HepG2 (cell line): ENCODE measurements around the gene TMEM107. TPM values are rescaled to one million over a fixed set of nuclear protein-coding genes. Genes with fewer than 3 reads are reported as not detected.

Experiments
- ATF2 ChIP-seq: sonication (generic); formaldehyde crosslinking; IDR thresholded peaks from 2 replicates; pipeline ENCODE4 v1.4.0; 2020; ENCODE audit warnings: missing genetic modification reagents
- BCL6 ChIP-seq: IDR thresholded peaks from 2 replicates; pipeline ENCODE4 v1.6.1; 2016; ENCODE audit warnings: missing genetic modification reagents, missing compliant biosample characterization
- CBX5 ChIP-seq: sonication (generic); formaldehyde crosslinking; IDR thresholded peaks from 2 replicates; pipeline ENCODE4 v1.4.0; 2020; ENCODE audit warnings: missing genetic modification reagents, borderline replicate concordance
- CENPT ChIP-seq: sonication (generic); formaldehyde crosslinking; IDR thresholded peaks from 2 replicates; pipeline ENCODE4 v1.8.0; 2022; ENCODE audit warnings: low read depth, mild to moderate bottlenecking, moderate library complexity, missing genetic modification reagents
- FOXO4 ChIP-seq: sonication (generic); formaldehyde crosslinking; conservative IDR thresholded peaks from 2 replicates; pipeline ENCODE4 v1.8.1; 2023; ENCODE audit warnings: missing genetic modification reagents
- HNRNPH1 ChIP-seq: fragments of 200-400 bp; formaldehyde crosslinking; optimal IDR thresholded peaks from 2 replicates; pipeline ENCODE3; 2017; ENCODE audit warnings: mild to moderate bottlenecking, low read depth, low read length
- KDM5A ChIP-seq: fragments of 200-600 bp; sonication (generic); IDR thresholded peaks from 2 replicates; pipeline ENCODE4 v1.7.0; 2018; ENCODE audit warnings: antibody characterized with exemption, mild to moderate bottlenecking, low read length, borderline replicate concordance
- MED8 ChIP-seq: sonication (generic); formaldehyde crosslinking; IDR thresholded peaks from 2 replicates; pipeline ENCODE4 v1.8.1; 2023; ENCODE audit warnings: mild to moderate bottlenecking, missing genetic modification reagents; ENCODE audit not compliant: insufficient replicate concordance
- MZF1 ChIP-seq: sonication (generic); formaldehyde crosslinking; IDR thresholded peaks from 2 replicates; pipeline ENCODE4 v1.8.1; 2023; ENCODE audit warnings: mild to moderate bottlenecking, missing genetic modification reagents, borderline replicate concordance
- NFATC3 ChIP-seq: sonication (generic); formaldehyde crosslinking; IDR thresholded peaks from 2 replicates; pipeline ENCODE4 v1.5.1; 2020; ENCODE audit warnings: mild to moderate bottlenecking, missing genetic modification reagents
- NFYB ChIP-seq: sonication (generic); formaldehyde crosslinking; IDR thresholded peaks from 2 replicates; pipeline ENCODE4 v1.4.0; 2020; ENCODE audit warnings: missing genetic modification reagents
- RNF2 ChIP-seq: fragments of 450-650 bp; conservative IDR thresholded peaks from 2 replicates; pipeline ENCODE4 v1.6.1; 2016; ENCODE audit warnings: low read depth
- SMARCC2 ChIP-seq: fragments of 450-650 bp; IDR thresholded peaks from 2 replicates; pipeline ENCODE4 v1.6.1; 2017; ENCODE audit warnings: antibody characterized with exemption, mild to moderate bottlenecking
- SRSF1 ChIP-seq: fragments of 200-400 bp; formaldehyde crosslinking; optimal IDR thresholded peaks from 2 replicates; pipeline ENCODE3; 2017; ENCODE audit warnings: mild to moderate bottlenecking, low read depth, low read length, moderate library complexity
- STAT6 ChIP-seq: sonication (generic); formaldehyde crosslinking; IDR thresholded peaks from 2 replicates; pipeline ENCODE4 v1.4.0; 2020; ENCODE audit warnings: missing genetic modification reagents, mild to moderate bottlenecking, borderline replicate concordance
- ZBTB44 ChIP-seq: sonication (generic); formaldehyde crosslinking; IDR thresholded peaks from 2 replicates; pipeline ENCODE4 v1.4.0; 2020; ENCODE audit warnings: missing genetic modification reagents
- ZFP41 ChIP-seq: sonication (generic); formaldehyde crosslinking; IDR thresholded peaks from 2 replicates; pipeline ENCODE4 v1.4.0; 2020; ENCODE audit warnings: mild to moderate bottlenecking, missing genetic modification reagents, borderline replicate concordance
- ZNF180 ChIP-seq: sonication (generic); formaldehyde crosslinking; IDR thresholded peaks from 2 replicates; pipeline ENCODE4 v1.4.0; 2020; ENCODE audit warnings: low read depth, missing genetic modification reagents, borderline replicate concordance
- ZNF331 ChIP-seq: sonication (generic); formaldehyde crosslinking; IDR thresholded peaks from 2 replicates; pipeline ENCODE4 v1.4.0; 2020; ENCODE audit warnings: missing genetic modification reagents
- ZNF644 ChIP-seq: IDR thresholded peaks from 2 replicates; pipeline ENCODE4 v1.6.1; 2016; ENCODE audit warnings: low read depth
- ZNF777 ChIP-seq: sonication (generic); formaldehyde crosslinking; IDR thresholded peaks from 2 replicates; pipeline ENCODE4 v1.4.0; 2020; ENCODE audit warnings: missing genetic modification reagents
- ZNF782 ChIP-seq: sonication (generic); formaldehyde crosslinking; IDR thresholded peaks from 2 replicates; pipeline ENCODE4 v1.4.0; 2020; ENCODE audit warnings: missing genetic modification reagents, mild to moderate bottlenecking, borderline replicate concordance
- ZNF841 ChIP-seq: sonication (generic); formaldehyde crosslinking; IDR thresholded peaks from 2 replicates; pipeline ENCODE4 v1.8.1; 2023; ENCODE audit warnings: missing genetic modification reagents, borderline replicate concordance
- polyA plus RNA-seq, 8 experiments: library from polyadenylated mRNA; depleted of rRNA in 3 of 8; stranded (reverse) in 7 of 8; unstranded in 1 of 8; fragments of >200 nt; fragmentation: Illumina TruSeq in 4 of 8; extraction: Trizol in 4 of 8; gene quantifications; 2 replicates each; pipeline versions ENCODE4 v1.2.1 to v1.2.3, GENCODE V29; 2011 to 2016; ENCODE audit warnings: low read depth in 4 of 8, missing spikeins in 1 of 8, mixed read lengths in 1 of 8; ENCODE audit not compliant: insufficient read depth in 1 of 8
- total RNA-seq, 5 experiments: library from RNA; depleted of rRNA; stranded (reverse); fragments of >200 nt; fragmentation: Illumina TruSeq; extraction: Trizol; gene quantifications; 2 replicates each; pipeline ENCODE4 v1.2.3, GENCODE V29; 2016; ENCODE audit warnings: low read depth in 1 of 5

TMEM107 gene
- total and polyA plus RNA-seq, 2 of the 13 experiments (the other 11 are each of a cell fraction or from before 2014, with no cell fraction given) = 7.2 to 15.3 TPM

- TF ChIP-seq ATF2 = no peak; the same call in none of the 2 replicates
- TF ChIP-seq SRSF1 = no peak
- TF ChIP-seq ZNF782 (CRISPR knock-in tag) = no peak
- no peak for TF ChIP-seq ZNF841
- no peak for TF ChIP-seq KDM5A
- TF ChIP-seq STAT6 (CRISPR knock-in tag) = 0 out of 2 replicates have a peak, but pooled peaks have one; percentile 23
- TF ChIP-seq NFYB (CRISPR knock-in tag) = peak; percentile 29; the same call in 1 of the 2 replicates
- TF ChIP-seq ZNF777 (CRISPR knock-in tag) = no peak; the same call in 1 of the 2 replicates
- TF ChIP-seq MZF1 (CRISPR knock-in tag) = no peak
- TF ChIP-seq NFATC3 (CRISPR knock-in tag) = no peak
- 0 out of 2 replicates have a peak, but pooled peaks have one; percentile 10 for TF ChIP-seq CENPT (CRISPR knock-in tag)
- TF ChIP-seq FOXO4 (CRISPR knock-in tag) = no peak
- no peak for TF ChIP-seq HNRNPH1
- no peak for TF ChIP-seq SMARCC2
- peak; percentile 47; the same call in 1 of the 2 replicates for TF ChIP-seq BCL6 (CRISPR knock-in tag)
- no peak; the same call in 1 of the 2 replicates for TF ChIP-seq RNF2
- no peak for TF ChIP-seq ZBTB44 (CRISPR knock-in tag)
- no peak; the same call in 1 of the 2 replicates for TF ChIP-seq ZNF180 (CRISPR knock-in tag)
- no peak; the same call in 1 of the 2 replicates for TF ChIP-seq CBX5 (CRISPR knock-in tag)
- TF ChIP-seq ZNF644 (CRISPR knock-in tag) = no peak
- TF ChIP-seq MED8 (CRISPR knock-in tag) = no peak
- TF ChIP-seq ZNF331 (CRISPR knock-in tag) = peak; percentile 77; the same call in 1 of the 2 replicates
- peak; percentile 18; the same call in 1 of the 2 replicates for TF ChIP-seq ZFP41 (CRISPR knock-in tag)
Observed at GRCh38 chr17:8222630-8223355, 46.6 kb upstream of the TMEM107 start (continued).
